Keratinocyte (primary cell): ENCODE data around the gene CYP2D6. TPM values are rescaled to one million over a fixed set of nuclear protein-coding genes. Genes with fewer than 3 reads are reported as not detected.

Source experiments
- DNase-seq: peaks from one replicate; pipeline ENCODE4 v3.0.0-alpha.2; 2011; ENCODE audit warnings: low read depth, missing footprints, low spot score
- FAIRE-seq: peaks from 2 replicates; lab custom pipeline; 2011; peaks lifted over from hg19 to GRCh38; lab: Jason Lieb, UNC
- H2AFZ ChIP-seq: 2 replicates; pipeline ENCODE4 v1.6.0; 2012; ENCODE audit warnings: low read length, control low read depth, inconsistent platforms; ENCODE audit not compliant: control insufficient read depth
- H3K27ac ChIP-seq: 2 replicates; pipeline ENCODE4 v1.5.1; 2011; ENCODE audit warnings: low read length; ENCODE audit not compliant: control insufficient read depth, insufficient read depth
- H3K27me3 ChIP-seq: 3 replicates; pipeline ENCODE4 v1.6.0; 2011; ENCODE audit warnings: low read length; ENCODE audit not compliant: control insufficient read depth, insufficient read depth; ENCODE audit errors: extremely low read depth
- H3K36me3 ChIP-seq, 2 experiments: 2 replicates in 1 of 2; 3 replicates in 1 of 2; pipeline ENCODE4 v1.5.1; 2011; ENCODE audit warnings: low read length in 2 of 2, mild to moderate bottlenecking in 1 of 2; ENCODE audit not compliant: control insufficient read depth in 2 of 2, insufficient read depth in 2 of 2; ENCODE audit errors: extremely low read depth in 1 of 2
- H3K4me1 ChIP-seq: 3 replicates; pipeline ENCODE4 v1.5.1; 2011; ENCODE audit warnings: low read length; ENCODE audit not compliant: control insufficient read depth, insufficient read depth; ENCODE audit errors: extremely low read depth
- H3K4me2 ChIP-seq: 3 replicates; pipeline ENCODE4 v1.6.0; 2011; ENCODE audit warnings: low read depth, low read length; ENCODE audit not compliant: control insufficient read depth, insufficient read depth; ENCODE audit errors: extremely low read depth
- H3K4me3 ChIP-seq, 3 experiments: fragments of 200-600 bp in 1 of 3; sonication (generic) in 1 of 3; 2 replicates in 2 of 3; 3 replicates in 1 of 3; pipeline ENCODE4 v1.5.1; 2011 to 2016; ENCODE audit warnings: low read length in 3 of 3, mild to moderate bottlenecking in 3 of 3, control low read depth in 2 of 3, inconsistent platforms in 1 of 3, low read depth in 1 of 3, mixed read lengths in 1 of 3, mixed run types in 1 of 3, moderate library complexity in 1 of 3; ENCODE audit not compliant: control insufficient read depth in 2 of 3, insufficient read depth in 2 of 3; ENCODE audit errors: extremely low read depth in 1 of 3
- H3K79me2 ChIP-seq: 2 replicates; pipeline ENCODE4 v1.6.0; 2012; ENCODE audit warnings: low read length; ENCODE audit not compliant: control insufficient read depth, insufficient read depth
- H3K9ac ChIP-seq: 3 replicates; pipeline ENCODE4 v1.6.0; 2011; ENCODE audit warnings: low read length; ENCODE audit not compliant: control insufficient read depth, insufficient read depth; ENCODE audit errors: extremely low read depth
- H3K9me1 ChIP-seq: 3 replicates; pipeline ENCODE4 v1.6.0; 2011; ENCODE audit warnings: low read length; ENCODE audit not compliant: control insufficient read depth, insufficient read depth; ENCODE audit errors: extremely low read depth
- H3K9me3 ChIP-seq: 2 replicates; pipeline ENCODE4 v1.5.1; 2012; ENCODE audit warnings: low read depth, low read length; ENCODE audit not compliant: control insufficient read depth
- H4K20me1 ChIP-seq: 3 replicates; pipeline ENCODE4 v1.6.0; 2011; ENCODE audit warnings: low read length; ENCODE audit not compliant: control insufficient read depth, insufficient read depth; ENCODE audit errors: extremely low read depth
- CTCF ChIP-seq, 3 experiments: IDR thresholded peaks in 1 of 3; conservative IDR thresholded peaks in 1 of 3; optimal IDR thresholded peaks in 1 of 3; 2 replicates in 2 of 3; 3 replicates in 1 of 3; pipeline versions ENCODE3 to v1.5.1; 2011; ENCODE audit warnings: low read length in 3 of 3, mild to moderate bottlenecking in 3 of 3, moderate library complexity in 2 of 3, control low read depth in 1 of 3, inconsistent platforms in 1 of 3; ENCODE audit not compliant: insufficient read depth in 2 of 3; ENCODE audit errors: extremely low read depth in 1 of 3
- EZH2 ChIP-seq: IDR thresholded peaks from one replicate; pipeline ENCODE4 v1.6.1; 2012; ENCODE audit warnings: inconsistent platforms, mild to moderate bottlenecking, low read length, moderate library complexity
- dilution Hi-C: fragments of 300-500 bp; cut with MboI; formaldehyde crosslinking; loops from one replicate; pipeline ENCODE4 v1.7.0; 2020; ENCODE audit warnings: low sequenced_read_pairs; ENCODE audit not compliant: extremely low pct_ligation_motif_present
- polyA plus RNA-seq, 5 experiments: library from polyadenylated mRNA; depleted of rRNA in 3 of 5; stranded (reverse) in 3 of 5; stranded (forward) in 1 of 5; unstranded in 1 of 5; fragments of >200 nt; gene quantifications; 1 replicate in 1 of 5; 2 replicates in 3 of 5; 3 replicates in 1 of 5; pipeline versions ENCODE4 v1.2.1 to v1.2.3, GENCODE V29; 2011 to 2012; ENCODE audit warnings: missing spikeins in 2 of 5, low read depth in 1 of 5, low replicate concordance in 1 of 5

CYP2D6 gene
- polyA plus RNA-seq, 1 donor (not counting 4 experiments of a cell fraction or from before 2014, with no cell fraction given), result 0.81 TPM

- dilution Hi-C loops, result no loop called here
- DNase-seq (no peak), FAIRE-seq (no peak)
- Histone ChIP-seq H2AFZ (no peak overlapping the region), H3K27ac (no peak overlapping the region), H3K79me2 (no peaks in the 10 kb centered on the region), H4K20me1 (no peaks in the 10 kb centered on the region), H3K36me3 (peaks cover 11 to 14% of the 10 kb centered on the region in 2 experiments), H3K27me3 (no peaks in the 10 kb centered on the region), H3K9me1 (peaks cover 3% of the 10 kb centered on the region), H3K9ac (no peak overlapping the region), H3K4me2 (no peak overlapping the region), H3K4me1 (peaks cover 15% of the 10 kb centered on the region), H3K9me3 (no peaks in the 10 kb centered on the region), H3K4me3 (no peak overlapping the region)
- TF ChIP-seq EZH2 (no peak), CTCF (optimal IDR thresholded peaks at IDR 0.05 in 1 of 3, IDR thresholded peaks at IDR 0.05 in 1 of 3, conservative IDR thresholded peaks at IDR 0.05 in 1 of 3; ENCODE audit: extremely low read depth in 1 of 3, insufficient read depth in 2 of 3, low read length in 3 of 3) (no peak)
Measured at GRCh38 chr22:42154293-42155052, 23.9 kb upstream of the CYP2D6 start.

GRCh38 chr22:42152661-42153270 is 22.2 kb upstream of the CYP2D6 start:
- Histone ChIP-seq H3K4me1 (peaks cover 15% of the 10 kb centered on the region), H3K36me3 (peaks cover 9 to 19% of the 10 kb centered on the region in 2 experiments), H3K4me2 (no peak overlapping the region), H3K9ac (no peak overlapping the region), H2AFZ (no peak overlapping the region), H3K9me3 (no peaks in the 10 kb centered on the region), H3K4me3 (no peak overlapping the region), H3K27ac (no peak overlapping the region), H3K9me1 (no peaks in the 10 kb centered on the region), H4K20me1 (no peaks in the 10 kb centered on the region), H3K79me2 (no peaks in the 10 kb centered on the region), H3K27me3 (no peaks in the 10 kb centered on the region)
- no peak for DNase-seq
- no peak for TF ChIP-seq EZH2
- no peak for TF ChIP-seq CTCF (optimal IDR thresholded peaks at IDR 0.05 in 1 of 3, IDR thresholded peaks at IDR 0.05 in 1 of 3, conservative IDR thresholded peaks at IDR 0.05 in 1 of 3; ENCODE audit: extremely low read depth in 1 of 3, insufficient read depth in 2 of 3, low read length in 3 of 3)
- dilution Hi-C loops, result no loop called here
- FAIRE-seq, result no peak
